CD4-positive, alpha-beta T cell treated with Interleukin-17A for 4 hours (primary cell): Measurements from ENCODE around the gene TRPV5.
"Not testable (repeated sequence)": the region's sequence is repeated elsewhere in the genome, so short reads cannot be mapped to it uniquely, and the experiment has no call there.

Source experiments
- DNase-seq: peaks from one replicate; pipeline ENCODE4 v3.0.0-alpha.2; 2020; ENCODE audit warnings: mixed read lengths

Gene TRPV5

DNA sequence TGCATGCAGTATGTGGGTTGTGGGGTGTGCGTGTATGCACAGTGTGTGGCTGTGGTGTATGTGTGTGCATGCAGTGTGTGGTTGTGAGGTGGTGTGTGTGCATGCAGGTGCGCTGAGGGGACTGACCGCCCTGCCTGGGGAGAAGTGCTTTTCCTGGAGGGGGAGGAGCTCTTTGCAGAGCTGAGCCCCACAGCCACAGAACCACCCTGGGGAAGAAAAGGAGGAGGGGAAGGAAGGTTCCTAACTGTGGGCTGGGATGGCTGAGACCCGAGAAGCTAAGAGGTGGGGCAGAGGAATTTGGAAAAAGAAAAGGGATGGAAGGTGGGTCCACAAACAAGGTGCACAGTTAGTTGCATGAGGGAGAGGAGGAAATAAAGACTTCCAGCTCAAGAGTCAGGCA, at the start of gene TRPV5:
TSS of gene TRPV5 (minus strand) at position 123 of the 400 bp plus-strand sequence. CDS start 287 bp downstream, outside the sequence.
- no peak for DNase-seq

DNA sequence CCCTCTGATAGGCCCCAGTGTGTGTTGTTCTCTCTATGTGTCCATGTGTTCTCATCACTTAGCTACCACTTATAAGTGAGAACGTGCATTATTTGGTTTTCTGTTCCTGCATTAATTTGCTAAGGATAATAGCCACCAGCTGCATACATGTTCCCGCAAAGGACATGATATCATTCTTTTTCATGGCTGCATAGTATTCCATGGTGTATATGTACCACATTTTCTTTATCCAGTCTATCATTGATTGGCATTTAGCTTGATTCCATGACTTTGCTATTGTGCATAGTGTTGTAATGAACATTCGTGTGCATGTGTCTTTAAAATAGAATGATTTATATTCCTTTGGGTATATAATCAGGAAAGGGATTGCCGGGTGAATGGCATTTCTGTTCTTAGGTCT, 44.9 kb upstream of the TRPV5 start:
- not testable (repeated sequence) for DNase-seq

DNA sequence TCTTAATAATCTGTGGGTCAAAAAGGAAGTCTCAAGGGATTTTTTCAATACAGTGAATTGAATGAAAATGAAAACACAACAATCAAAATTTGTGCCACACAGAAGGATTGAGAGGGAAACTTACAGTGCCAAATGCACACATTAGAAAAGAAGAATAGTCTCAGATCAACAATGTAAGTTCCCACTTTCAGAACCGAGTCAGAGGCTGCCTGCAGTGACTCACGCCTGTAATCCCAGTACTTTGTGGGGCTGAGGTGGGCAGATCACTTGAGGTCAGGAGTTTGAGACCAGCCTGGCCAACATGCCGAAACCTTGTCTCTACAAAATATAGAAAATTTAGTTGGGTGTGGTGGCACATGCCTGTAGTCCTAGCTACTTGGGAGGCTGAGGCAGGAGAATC, 41.1 kb upstream of the TRPV5 start:
- no peak for DNase-seq

DNA sequence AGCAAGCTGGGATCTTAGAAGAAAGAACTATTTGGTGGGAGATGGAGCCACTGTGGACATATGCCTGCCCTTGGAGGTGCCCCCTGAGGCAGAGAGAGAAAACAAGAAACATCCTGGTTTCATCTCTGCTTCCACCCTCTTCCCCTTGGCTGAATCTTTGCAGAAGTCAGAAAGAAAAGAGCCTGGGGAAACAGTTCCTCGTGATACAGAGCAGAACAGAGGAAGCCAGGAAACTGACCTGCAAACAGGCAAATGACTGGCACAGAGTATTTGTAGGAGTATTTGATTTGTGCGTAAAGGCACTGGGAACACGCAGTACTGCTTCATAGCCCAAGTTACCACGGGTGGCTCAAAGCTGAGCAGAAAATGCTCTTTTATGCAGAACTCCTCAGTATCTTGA, 35.6 kb upstream of the TRPV5 start:
- DNase-seq, result no peak

DNA sequence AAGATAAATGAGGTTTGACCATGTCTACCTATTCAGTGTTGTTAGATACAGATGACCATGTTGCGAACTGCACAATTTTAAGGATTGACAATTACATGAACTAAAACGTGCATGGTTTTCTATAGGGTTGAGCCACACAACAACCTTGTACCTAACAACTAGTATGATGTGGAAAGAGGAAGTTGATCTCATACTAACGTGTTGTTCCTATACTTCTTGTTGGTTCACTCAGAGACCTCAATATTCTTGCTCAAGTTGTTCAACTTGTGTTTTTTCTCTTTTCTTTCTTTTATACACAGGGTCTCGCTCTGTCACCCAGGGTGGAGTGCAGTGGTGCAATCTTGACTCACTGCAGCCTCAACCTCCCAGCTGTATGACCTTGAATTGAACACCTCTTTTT, 34.7 kb upstream of the TRPV5 start:
- DNase-seq, result no peak

DNA sequence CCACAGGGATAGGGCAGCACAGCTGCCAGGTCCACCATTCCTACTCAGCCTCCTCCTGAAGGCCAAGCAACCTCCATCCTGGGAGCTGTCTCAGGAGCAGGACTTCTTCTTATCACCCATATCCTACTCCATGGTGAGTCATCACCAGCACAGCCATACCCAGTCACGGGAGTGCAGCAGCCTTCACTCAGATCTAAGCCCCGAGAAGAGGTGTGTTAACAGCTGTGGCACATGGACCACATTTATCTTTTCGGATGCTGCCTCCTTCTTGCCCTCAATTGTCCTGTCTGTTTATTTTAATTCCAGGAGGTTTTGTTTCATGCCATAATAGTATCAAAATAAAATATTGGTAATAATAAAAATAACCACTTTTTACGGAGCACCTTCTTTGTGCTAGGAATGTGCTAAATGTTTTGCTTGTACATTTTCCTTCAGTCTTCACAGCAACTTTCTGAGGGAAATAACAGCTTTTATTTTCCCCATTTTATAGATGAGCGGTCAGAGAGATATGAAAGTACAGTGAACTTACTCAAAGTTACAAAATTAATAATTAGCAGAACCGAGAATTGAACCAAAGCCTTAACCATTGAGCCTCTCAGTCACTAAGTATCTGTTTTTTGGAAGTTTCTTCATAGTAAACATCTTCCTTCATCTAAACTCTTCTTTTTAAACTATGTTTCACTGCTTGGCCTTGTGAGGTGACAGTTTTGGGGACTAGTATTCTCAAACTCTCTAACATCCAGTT, 31.1 kb upstream of the TRPV5 start:
- no peak for DNase-seq

DNA sequence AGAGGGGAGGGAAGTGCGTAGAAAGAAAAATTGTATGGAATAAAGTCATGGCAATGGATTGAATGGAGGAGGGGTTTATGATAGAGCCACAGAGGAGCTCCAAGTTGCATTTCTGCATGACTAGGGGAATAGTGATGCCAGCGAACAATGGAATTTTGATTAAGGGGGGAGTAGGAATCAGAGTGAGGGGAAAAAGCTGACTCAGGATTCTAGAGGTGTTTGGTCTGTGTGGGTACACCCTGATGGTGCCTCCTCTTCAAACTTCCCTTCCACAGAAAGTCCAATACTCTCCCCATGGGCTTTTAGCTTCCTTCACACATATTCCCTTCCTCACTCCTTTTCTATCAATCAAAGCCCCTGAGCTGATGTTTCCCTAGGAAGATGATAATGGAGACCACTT, 30.4 kb upstream of the TRPV5 start:
- no peak for DNase-seq

DNA sequence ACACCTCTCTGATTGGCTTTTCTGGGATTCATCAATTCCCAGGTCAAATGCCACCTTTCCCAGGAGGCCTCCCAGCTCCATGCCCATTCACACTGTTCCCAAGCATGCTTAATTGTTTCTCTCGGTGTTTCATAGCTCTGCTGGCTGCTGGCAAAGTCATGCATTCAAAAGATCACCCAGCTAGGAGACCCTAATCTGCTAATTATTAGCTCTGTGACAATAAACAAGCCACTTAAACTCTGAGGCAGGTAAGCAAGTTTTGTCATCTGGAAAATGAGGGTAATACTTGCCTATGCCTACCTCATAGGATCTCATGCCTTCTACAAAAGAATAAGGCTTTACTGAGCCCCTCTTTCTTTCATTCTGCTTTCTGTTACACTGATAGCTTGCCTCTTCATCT, 29.4 kb upstream of the TRPV5 start:
- no peak for DNase-seq

DNA sequence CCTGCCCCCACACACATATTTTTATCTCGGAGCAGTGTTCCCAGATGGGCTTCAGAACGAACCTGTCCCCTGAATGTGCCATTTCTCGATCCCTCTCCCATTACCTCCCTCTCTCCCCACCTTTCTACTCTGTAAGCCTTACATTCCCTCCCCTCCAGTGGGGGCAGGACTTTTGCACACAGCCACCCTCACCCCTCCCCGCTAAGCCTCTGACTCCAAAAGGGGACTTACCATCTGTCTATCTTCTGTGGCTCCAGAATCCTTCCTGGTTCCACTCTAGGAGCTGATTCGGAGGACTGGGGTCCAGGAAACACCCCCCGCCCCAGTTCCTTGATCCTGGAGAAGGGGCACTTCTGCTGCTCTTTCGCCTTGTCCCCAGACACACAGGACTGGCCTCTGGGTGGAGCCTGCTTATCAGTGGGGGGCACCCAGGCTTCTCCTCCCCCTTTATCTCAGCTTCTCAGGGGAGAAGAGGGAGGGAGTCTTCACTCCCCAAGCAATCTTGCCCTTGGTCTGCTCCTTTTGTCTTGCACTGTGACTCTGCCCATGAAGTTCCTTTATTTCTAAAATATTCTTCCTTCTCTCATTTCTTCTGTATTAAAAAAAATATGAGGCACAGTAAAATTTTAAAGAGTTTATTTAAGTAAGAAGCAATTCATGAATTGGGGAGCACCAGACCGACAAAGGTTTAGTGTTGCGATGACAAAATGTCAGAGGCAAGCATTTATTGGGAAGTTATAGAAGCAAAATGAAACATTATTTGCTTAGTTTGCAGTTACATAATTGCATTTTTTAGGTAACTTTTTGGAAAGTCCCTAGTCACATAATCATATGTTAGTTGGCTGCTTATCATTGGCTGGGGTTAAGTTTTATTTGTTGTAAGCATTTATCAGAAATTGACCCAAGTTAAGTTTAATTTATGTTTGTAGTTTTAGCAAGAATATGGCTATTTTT, 28.7 kb upstream of the TRPV5 start, which contains the start of gene KEL:
TSS of gene KEL (minus strand) at position 391 of the 954 bp plus-strand sequence. CDS start at position 234, 157 bp downstream.
- DNase-seq, result no peak

DNA sequence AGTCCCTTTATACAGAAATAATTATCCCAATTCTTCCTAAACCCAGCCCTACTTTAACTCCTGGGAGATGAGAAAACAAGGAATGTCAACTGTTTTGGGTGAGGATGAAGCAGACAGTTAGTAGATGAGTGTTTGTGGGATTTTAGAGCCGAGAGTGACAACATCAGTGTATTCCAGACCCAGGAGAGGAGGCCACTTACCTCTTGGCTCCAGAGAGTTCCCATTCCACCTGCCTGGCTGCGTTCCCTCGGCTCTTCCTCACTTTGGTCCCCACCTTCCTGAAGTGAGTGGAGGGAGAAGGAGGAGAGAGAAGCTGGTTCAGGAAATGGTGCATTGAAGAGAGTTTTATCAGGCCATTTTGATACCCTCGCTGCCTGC, 28.0 kb upstream of the TRPV5 start:
- DNase-seq, result no peak

DNA sequence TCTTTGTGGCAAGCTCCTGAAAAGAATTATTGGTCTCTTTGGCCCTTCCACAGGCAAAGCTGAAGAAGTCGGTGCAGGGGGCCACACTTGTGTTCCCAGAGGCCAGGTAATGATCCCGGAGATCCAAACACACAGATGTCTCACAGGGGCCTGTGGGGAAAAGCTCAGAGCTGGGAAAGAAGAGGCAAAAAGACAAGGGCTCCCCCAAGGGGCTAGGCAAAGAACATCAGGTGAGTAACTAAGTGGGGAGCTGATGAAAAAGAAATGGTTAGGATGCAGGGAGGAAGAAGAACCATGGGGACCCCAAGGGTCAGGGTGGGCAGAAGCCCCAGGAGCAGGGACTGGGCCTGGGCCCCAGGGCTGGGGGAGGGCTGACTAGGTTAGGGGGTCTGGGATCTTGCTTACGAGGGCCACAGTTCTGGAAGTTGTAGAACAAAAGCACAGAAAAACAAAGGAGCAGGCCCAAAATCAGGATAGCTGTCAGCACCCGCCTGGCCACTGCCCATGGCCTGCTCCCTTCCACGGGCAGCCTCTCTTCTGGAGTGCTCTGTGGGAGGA, 27.5 kb upstream of the TRPV5 start:
- DNase-seq, result no peak

DNA sequence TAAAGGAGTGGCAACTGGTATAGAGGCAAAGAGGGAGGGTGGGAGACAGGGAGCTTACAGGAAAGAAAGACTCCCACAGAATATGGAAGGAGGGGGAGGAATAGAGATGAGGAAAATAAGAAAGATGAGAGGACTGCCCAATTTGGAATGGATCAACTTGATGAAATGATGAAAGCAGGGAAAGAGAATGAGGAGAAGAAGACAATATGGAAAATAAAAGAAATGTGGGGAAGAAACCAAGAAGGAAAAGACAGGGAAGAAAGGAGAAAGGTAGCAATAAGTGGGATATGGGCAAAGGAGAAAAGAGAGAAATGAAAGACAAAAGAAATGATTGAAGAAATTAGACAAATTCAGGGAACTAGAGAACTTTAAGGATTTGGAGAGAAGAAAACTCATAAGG, 25.7 kb upstream of the TRPV5 start:
- no peak for DNase-seq

DNA sequence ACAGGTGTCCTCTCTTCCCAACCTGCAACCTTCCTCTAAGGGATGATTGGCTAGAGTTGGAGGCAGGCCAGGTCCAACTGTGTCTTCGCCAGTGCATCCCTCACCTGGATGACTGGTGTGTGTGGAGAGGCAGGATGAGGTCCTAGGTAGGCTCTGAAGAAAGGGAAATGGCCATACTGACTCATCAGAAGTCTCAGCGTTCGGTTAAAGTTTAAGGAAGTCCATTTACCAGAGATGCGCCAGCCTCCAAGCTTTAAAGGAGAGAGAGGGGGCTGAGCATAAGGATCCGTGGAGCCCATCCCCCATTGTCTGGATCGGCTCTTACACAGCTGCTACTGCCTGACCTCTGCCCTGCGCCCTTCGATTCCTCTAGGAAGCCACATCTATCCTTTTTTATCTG, 24.2 kb upstream of the TRPV5 start:
- no peak for DNase-seq

DNA sequence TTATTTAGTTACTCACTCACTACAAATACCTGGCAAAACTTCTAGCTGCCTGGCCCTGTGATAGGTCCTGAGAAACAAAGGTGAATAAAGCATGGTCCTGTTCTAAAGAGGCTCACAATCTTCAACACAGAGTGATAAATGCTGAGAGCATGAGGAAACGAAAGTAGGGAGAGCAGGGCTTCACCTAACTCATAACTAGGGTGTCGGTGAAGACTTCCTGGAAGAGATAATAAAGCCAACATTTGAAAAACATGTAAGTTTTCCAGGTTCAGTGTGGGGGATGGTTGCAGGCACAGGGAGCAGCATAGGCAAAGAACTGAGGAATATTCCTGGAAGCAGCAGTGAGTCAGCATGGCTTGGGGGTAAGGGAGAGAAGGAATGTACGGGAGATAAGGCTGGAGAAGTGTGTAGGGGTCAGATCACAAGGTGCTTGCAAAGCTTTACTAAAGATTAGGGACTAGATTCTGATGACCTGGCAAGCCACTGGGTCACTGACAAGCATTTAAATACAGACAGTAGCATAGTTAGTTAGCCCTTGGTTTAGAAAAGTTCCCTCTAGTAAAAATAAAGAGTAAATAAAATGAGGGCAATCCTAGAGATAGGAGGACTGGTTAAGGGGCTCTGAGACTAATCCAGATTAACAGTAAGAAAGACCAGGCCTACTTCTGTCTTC, 23.5 kb upstream of the TRPV5 start:
- no peak for DNase-seq

DNA sequence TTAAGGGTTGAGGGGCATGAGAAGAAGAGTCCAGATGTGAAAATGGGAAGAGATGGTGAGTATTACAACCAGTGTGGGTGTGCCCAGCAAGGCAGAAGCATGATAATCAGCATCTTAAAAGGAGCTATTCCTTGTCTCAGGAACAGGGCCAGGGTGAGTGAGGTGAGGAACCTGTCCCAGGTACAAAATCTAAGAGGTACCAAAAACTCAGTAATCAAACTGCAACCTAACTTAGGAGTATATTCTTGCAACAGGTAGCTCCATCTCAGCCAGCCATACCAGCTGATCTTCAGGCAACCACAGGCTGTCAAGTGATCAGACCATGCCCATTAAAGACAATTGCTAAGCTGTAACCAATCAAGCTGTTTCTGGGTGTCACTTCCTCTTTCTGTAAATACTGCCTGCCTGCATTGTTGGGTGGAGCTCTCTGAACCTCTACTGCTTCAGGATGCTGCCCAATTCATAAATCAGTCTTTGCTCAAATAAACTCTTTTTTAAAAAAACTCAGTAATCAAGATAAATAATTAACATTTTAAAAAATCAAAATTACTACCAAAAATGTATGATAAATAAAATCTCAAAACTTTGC, 21.2 kb upstream of the TRPV5 start:
- DNase-seq, result no peak

DNA sequence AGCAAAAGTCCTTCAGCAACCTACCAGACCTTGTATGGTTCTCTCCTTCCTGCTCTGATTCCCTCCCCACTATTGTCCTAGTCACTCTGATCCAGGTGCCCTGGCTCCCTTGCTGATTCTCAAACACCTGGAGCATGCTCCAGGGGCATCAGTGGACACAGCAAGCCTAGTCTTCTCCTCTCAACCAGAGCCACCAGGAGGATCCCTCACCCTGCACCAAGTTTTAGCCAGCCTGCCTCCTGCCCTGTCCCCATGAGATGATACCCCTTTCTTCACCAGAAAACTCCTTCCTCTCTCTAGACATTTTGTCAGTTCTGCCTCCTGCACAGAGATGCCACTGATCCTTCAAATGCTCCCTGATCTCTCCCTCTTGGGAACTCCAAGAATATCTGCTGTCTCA, 16.7 kb upstream of the TRPV5 start:
- DNase-seq, result no peak

DNA sequence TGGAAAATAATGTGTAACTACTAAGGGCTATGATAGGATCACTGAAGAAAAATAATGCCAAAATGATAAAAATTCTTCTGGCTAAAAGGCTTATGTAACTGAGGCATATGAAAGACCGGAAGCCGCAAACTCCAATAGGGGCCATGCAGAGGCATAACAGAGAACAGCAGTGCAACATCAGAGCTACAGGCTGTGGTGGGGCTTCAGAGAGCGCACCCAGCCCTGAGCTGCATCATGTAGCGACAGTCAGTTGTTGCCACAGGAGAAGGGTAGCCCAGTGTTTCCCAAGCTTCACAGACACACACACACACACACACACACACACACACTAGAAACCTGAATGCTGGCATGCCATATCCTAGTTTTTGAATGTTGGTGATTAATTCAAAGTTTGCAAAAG, 15.1 kb upstream of the TRPV5 start:
- no peak for DNase-seq

DNA sequence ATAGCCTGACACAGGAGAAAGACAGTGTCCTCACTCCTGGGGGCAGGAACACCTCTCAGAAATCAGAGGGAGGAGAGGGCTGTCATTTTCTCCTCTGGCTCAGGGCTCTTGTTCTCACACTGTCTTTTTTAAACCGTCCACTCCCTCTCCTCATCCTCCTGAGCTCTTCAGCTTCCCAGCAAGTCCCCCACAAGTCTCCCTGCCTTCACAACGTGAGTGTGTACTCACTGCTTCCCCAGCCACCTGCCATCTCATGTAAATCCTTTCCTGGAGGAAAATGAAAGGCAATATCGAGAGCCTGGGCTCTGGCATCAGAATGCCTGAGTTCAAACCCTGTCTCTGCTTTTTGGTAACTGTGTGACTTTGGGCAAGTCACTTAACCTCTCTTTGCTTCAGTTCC, 11.5 kb upstream of the TRPV5 start:
- no peak for DNase-seq

DNA sequence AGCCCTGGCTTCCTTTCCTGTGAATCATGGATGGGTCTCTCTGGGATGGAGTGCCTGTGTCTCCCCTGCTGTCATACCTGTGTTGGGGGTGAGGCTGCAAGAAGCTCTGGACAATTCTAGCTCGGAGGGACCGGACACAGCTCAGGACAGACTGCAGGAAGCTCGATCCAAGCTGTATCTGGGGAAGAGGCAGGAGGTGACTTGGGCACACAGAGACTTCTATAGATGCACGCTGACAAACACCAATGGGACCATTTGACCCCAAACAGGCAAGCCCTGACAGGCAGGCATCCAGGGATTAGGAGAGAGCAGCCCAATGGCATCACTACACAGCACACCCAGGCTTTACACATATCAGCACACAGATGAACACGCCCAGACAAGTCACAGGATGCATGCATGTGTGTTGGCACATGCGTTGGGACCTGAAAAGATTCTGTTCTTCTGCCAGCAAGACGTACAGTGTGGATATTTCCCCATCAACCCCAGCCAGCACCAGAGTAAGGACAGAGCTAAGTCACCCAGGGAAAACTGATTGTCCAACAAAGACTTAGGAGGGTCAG, 10.2 kb upstream of the TRPV5 start:
- no peak for DNase-seq

DNA sequence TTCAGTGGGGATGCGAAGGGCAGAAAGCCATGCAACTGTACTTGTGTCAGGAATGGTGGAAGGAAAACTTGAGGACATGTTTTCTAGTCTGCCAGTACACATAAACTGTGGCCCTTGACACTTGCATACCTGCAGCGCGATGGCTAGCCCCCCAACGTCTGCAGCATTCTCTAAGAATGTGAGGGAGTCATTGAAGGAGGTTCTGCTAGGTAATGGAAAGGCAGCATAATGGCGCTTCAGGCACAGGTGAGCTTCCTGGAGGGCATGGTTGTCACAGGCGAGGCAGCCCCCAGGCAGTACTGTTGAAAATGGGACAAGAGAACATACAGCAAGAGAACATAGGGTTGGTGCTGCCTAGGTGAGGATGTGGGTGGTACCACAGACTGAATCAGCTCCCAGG, 9.2 kb upstream of the TRPV5 start:
- no peak for DNase-seq

DNA sequence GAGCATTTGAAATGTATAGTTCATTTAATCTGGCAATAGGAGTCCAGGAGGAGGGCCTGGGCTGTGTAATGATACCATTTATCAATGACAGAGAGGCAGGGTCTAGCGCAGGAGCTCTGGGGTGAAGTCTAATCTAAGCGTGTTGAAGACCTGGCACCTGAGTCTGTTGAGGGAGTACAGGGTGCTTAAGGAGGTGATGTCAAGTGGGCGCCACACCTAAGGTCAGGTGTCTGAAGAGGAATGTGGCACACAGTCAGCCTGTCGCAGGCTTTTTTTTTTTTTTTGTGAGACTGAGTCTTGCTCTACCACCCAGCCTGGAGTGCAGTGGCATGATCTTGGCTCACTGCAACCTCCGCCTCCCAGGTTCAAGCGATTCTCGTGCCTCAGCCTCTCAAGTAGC, 8.0 kb upstream of the TRPV5 start:
- DNase-seq, result no peak

DNA sequence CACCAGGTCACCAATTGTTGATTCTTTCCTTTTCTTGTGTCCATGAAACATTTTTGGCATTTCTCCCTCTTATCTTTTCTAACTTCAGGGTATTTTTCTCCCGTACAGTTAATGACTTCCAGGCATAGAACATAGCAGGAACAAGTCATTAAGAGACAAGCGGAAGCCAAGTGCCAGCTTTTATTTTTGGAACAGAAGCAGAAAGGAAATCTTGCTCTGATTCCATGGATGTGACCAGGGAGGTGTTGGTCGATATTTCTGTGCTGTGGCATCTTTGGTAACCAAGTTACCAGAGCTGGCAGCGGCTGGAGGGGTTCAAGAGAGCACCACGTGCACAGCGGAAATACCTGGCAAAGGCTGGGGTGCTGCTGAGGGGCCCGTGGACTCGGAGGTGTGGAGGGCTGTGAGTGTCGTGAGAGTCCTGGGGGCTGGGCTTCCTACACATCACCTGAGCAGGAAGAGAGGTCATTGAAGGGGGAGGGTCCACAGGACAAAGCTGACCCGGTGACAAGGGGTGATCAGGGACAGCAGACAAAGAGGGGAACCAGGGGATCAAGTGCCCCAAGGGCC, 7.5 kb upstream of the TRPV5 start:
- no peak for DNase-seq
